Stomach smooth muscle (tissue), 2 donors: ENCODE results near the gene TANGO2.

Experiments
- H3K27ac ChIP-seq: one replicate; pipeline ENCODE4 v1.7.0; 2013; ENCODE audit warnings: mild to moderate bottlenecking, low read length, inconsistent platforms
- H3K27me3 ChIP-seq, 2 donors: one replicate each; pipeline ENCODE4 v1.7.0; 2013; ENCODE audit warnings: low read length in 2 of 2; ENCODE audit not compliant: insufficient read depth in 2 of 2, control insufficient read depth in 1 of 2
- H3K36me3 ChIP-seq, 2 donors: one replicate each; pipeline ENCODE4 v1.7.0; 2013; ENCODE audit warnings: low read length in 2 of 2; ENCODE audit not compliant: control insufficient read depth in 2 of 2, insufficient read depth in 2 of 2
- H3K4me1 ChIP-seq: one replicate; pipeline ENCODE4 v1.7.0; 2013; ENCODE audit warnings: low read length; ENCODE audit not compliant: control insufficient read depth, insufficient read depth
- H3K4me3 ChIP-seq, 2 donors: one replicate each; pipeline ENCODE4 v1.7.0; 2013; ENCODE audit warnings: low read length in 2 of 2
- H3K9ac ChIP-seq, 2 donors: one replicate each; pipeline ENCODE4 v1.7.0; 2013; ENCODE audit warnings: low read length in 2 of 2, mild to moderate bottlenecking in 1 of 2
- H3K9me3 ChIP-seq, 2 donors: one replicate each; pipeline ENCODE4 v1.7.0; 2013; ENCODE audit warnings: low read length in 2 of 2; ENCODE audit not compliant: control insufficient read depth in 2 of 2
- donor health status: healthy.
- donor health status: Pancreatic carcinoma.

Gene TANGO2

DNA sequence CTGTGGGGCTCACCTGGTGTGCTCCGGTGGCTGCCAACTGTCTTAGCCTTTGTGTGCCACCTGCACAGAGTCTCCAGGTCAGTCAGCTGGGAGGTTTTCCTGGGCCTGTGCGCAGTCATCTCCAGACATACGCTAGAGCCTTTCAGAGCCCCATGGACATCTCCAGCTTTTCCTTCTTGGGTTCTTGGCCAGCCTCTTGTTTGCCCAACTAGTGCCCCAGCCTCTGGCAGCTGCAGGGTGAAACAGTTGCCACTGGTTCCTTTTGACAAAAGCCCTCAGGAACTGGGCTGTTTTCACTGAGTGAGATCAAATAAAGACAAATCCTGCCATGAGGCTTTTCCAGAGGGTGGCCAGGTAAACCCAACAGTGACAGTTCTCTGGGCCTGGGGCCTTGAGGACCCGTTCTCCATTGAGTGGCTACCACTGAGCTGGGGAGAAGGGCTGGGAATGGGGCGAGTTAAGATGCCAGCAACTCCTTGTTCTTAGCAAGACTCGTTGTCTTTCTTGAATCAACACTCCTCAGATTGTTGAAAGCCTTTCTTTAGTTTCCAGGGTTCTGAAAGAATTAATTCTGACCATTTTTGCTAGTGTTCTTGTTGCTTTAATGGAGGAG, 78.3 kb downstream of the TANGO2 start:
- H3K9ac ChIP-seq: no peak overlapping the region
- H3K27me3 ChIP-seq: no peaks in the 10 kb centered on the region
- no peak overlapping the region for H3K4me3 ChIP-seq
- no peaks in the 10 kb centered on the region for H3K4me1 ChIP-seq
- H3K27ac ChIP-seq: no peak overlapping the region
- H3K9me3 ChIP-seq: no peaks in the 10 kb centered on the region
- peaks cover 36 to 63% of the 10 kb centered on the region in 2 donors for H3K36me3 ChIP-seq

DNA sequence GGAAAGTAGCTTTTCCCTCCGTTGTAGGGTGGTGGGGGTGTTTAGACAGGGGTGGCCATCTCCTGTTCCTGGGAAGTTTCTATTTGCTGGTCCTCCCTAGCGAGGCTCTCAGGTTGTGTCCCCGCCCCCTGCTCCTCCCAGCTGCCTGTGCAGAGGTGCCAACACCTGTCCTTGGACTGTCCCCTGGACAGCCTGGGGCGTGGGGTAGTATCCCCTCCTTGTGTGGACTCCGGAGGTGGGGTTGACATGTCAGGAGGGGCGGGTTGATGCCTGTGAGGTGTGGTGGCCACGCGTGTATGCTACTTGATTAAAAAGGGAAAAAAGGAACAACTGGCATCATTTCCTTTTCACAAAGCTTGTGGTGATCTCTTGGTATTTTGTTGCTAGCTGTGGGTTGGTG, 80.7 kb downstream of the TANGO2 start:
- H3K4me1 ChIP-seq: no peaks in the 10 kb centered on the region

DNA sequence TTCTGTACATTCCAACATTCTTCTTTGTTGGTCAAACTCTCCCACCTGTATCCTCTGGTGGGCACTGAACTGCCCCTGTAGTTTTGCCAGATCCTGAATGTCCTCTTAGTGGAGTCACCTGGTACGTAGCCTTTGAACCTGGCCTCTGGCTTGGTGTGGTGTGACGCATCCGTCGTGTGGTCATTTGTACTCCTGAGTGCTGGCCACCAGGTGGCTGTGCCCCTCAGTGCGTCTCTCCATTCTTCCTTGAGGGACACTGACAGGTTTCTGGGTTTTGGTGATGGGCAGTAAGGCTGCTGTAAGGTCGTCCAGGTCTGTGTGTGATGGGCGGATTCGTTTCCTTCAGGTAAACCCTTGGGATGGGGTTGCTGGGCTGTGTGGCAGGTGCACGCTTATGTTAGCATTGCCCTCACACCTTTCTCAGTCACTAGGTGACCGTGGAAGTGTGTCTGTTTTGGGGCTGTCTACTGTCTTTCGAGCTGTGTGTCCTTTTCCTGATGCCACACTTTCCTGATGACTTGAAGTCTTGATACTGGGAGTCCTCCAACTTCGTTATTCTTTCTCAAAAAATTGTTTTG, 81.4 kb downstream of the TANGO2 start:
- no peaks in the 10 kb centered on the region for H3K4me1 ChIP-seq
- no peak overlapping the region for H3K4me3 ChIP-seq
- no peaks in the 10 kb centered on the region for H3K9me3 ChIP-seq
- H3K9ac ChIP-seq: no peak overlapping the region
- H3K27ac ChIP-seq: no peak overlapping the region
- H3K27me3 ChIP-seq: no peaks in the 10 kb centered on the region
- H3K36me3 ChIP-seq: peaks cover 44 to 64% of the 10 kb centered on the region in 2 donors

More for the DNA sequence above, 80.7 kb downstream of the TANGO2 start:
- Histone ChIP-seq H3K36me3 (peaks cover 39 to 61% of the 10 kb centered on the region in 2 donors), H3K27ac (no peak overlapping the region), H3K9ac (no peak overlapping the region), H3K9me3 (no peaks in the 10 kb centered on the region), H3K4me3 (no peak overlapping the region), H3K27me3 (no peaks in the 10 kb centered on the region)

DNA sequence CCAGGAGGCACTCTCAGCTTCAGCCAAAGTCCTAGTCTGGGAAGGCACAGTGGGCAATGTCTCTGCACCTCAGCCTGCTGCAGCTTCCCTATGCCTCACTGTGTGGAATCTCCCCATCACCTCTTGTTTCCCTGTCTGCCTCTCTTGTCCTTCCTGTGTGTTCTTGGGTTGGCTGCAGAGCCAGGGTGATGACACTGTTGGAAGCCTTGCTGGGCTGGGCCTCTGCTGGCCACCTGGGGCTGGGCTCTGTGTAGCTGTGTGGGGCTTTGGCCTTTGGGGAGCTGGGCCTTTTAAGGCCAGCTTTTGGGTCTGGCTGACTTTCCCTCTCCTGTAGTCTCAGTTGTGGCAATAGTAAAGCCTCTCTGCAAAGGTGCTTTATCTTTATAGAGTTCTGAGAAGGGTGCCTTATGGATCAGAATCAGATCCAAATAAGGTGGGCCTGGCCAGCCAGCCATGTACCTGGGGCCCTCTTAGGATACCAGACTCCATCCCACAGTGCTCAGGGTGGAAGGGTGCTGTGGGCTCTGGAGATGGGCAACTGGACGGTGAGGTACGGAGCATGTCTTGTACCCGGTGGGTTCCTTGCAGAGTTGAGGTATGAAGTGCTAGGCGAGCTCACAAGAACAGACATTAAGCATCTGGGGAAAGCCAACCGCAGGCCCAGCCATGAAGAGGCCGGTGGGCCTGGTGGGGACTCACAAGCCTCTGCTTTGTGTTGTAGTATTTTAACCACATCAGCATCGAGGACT, 84.7 kb downstream of the TANGO2 start:
- no peaks in the 10 kb centered on the region for H3K4me1 ChIP-seq
- no peak overlapping the region for H3K27ac ChIP-seq
- H3K4me3 ChIP-seq: no peak overlapping the region
- no peaks in the 10 kb centered on the region for H3K27me3 ChIP-seq
- H3K9ac ChIP-seq: no peak overlapping the region
- H3K9me3 ChIP-seq: no peaks in the 10 kb centered on the region
- peaks cover 51 to 73% of the 10 kb centered on the region in 2 donors for H3K36me3 ChIP-seq

DNA sequence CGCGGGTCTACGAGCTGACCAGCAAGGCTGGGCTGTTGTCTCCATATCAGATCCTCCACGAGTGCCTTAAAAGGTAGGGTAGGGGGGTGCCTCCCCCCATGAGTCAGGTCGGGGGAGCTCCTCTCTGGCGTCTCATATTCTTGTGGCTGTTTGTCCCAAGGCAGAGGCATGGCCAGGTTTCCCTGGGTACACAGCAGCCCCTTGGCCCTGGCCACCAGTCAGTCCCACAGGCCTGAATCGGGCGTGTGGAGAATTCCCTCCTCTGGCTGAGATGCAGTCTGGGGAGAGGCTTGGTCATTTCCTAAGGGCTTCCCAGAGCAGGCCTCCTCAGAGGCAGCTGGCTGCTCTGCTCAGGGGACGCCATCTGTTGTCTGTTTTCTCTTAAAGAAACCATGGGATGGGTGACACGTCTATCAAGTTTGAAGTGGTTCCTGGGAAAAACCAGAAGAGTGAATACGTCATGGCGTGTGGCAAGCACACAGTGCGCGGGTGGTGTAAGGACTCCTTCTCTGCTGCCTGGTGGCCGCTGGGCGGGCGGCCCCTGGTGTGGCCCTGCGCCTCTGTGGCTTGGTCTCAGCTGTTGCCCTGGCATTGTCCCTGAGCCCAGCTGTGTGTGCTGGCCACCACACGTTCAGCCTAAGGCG, 85.4 kb downstream of the TANGO2 start:
- Histone ChIP-seq H3K36me3 (peaks cover 51 to 70% of the 10 kb centered on the region in 2 donors), H3K9me3 (no peaks in the 10 kb centered on the region), H3K4me3 (no peak overlapping the region), H3K27ac (no peak overlapping the region), H3K4me1 (no peaks in the 10 kb centered on the region), H3K27me3 (no peaks in the 10 kb centered on the region), H3K9ac (no peak overlapping the region)

DNA sequence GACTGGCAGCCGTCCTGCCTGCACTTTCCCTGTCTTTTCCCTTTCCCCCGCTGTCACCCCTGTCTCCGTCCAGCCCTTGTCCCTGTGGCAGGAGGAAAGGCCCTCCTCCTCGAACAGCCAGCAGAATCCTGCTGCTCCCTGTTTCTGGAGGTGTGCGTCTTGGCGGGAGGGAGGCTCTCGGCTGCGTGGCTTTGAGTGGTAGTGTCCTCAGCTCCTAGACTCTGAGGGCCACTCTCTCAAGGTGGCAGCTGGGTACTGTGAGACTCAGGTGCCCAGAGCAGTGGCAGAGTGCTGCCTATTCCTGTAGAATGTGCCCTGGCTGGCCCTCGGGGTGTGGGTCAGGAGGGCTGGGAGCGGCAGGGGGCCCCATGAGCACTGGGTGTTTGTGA, 85.9 kb downstream of the TANGO2 start:
- H3K36me3 ChIP-seq: peaks cover 51 to 66% of the 10 kb centered on the region in 2 donors
- H3K9ac ChIP-seq: no peak overlapping the region
- H3K9me3 ChIP-seq: no peaks in the 10 kb centered on the region
- peaks cover 2% of the 10 kb centered on the region for H3K4me1 ChIP-seq
- H3K4me3 ChIP-seq: no peak overlapping the region
- H3K27me3 ChIP-seq: no peaks in the 10 kb centered on the region
- H3K27ac ChIP-seq: no peak overlapping the region

DNA sequence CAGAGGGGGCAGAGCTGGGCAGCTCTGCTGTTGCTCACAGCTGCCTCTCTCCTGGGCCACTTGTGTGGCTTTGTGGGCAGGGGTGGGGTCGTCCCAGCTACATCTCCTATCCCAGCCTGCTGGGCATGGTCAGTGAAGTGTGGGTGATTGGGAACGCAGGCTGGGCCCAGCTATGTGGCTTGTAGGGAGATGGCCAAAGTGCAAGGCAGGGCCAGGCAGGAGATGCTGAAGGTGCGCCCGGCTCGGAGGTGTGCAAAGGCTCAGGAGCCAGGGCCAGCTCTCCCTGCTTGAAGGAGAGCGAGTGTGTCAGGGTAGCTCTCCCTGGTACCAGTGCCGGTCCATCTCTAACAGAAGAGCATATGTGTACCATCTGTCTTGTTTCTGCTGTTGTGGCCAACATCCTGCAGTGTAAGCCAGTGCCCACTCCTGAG, 86.6 kb downstream of the TANGO2 start:
- H3K27me3 ChIP-seq: no peaks in the 10 kb centered on the region
- peaks cover 2% of the 10 kb centered on the region for H3K4me1 ChIP-seq
- H3K9ac ChIP-seq: no peak overlapping the region
- H3K36me3 ChIP-seq: peaks cover 52 to 62% of the 10 kb centered on the region in 2 donors
- H3K9me3 ChIP-seq: no peaks in the 10 kb centered on the region
- H3K27ac ChIP-seq: no peak overlapping the region
- no peak overlapping the region for H3K4me3 ChIP-seq

DNA sequence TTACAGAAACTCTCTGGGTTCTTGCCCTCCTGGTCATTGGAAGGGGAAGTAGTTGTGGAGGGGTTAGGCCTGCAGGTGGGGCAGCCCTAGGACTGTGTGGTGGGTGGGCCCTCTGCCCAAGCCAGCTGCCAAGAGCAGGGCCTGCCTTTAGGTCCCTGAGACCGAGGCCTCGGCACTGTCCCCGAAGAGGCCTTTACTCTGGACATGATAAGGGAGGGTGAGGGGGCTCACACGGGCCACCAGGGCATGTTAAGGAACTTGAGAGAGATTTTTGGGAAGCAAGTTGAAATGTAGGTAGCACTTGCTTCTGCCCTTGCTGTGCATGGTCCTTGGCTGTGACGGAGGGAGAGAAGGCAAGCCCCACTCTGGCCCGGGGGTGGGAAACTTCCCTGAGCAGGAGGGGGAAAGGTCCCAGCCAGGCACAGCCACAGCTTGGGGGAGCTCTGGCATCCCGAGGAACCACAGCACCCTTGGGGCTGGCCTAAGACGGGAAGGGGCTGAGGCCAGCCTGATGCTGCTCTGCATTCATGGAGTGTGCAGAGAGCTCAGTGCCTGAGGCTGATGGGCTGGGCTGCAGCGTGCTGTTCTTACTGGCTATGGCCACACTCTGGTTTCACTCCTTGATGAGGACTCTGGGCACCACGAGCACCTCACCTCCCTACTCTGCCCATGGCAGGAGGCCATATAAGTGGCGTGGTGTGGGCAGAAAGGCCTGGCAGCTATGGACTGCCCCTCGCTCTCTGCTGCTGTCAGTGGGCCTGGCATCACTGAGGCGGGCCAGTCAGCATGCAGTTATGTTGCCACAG, 87.2 kb downstream of the TANGO2 start:
- H3K9ac ChIP-seq: no peak overlapping the region
- H3K27ac ChIP-seq: no peak overlapping the region
- no peaks in the 10 kb centered on the region for H3K9me3 ChIP-seq
- peaks cover 57 to 65% of the 10 kb centered on the region in 2 donors for H3K36me3 ChIP-seq
- no peak overlapping the region for H3K4me3 ChIP-seq
- no peaks in the 10 kb centered on the region for H3K27me3 ChIP-seq
- H3K4me1 ChIP-seq: peaks cover 2% of the 10 kb centered on the region

DNA sequence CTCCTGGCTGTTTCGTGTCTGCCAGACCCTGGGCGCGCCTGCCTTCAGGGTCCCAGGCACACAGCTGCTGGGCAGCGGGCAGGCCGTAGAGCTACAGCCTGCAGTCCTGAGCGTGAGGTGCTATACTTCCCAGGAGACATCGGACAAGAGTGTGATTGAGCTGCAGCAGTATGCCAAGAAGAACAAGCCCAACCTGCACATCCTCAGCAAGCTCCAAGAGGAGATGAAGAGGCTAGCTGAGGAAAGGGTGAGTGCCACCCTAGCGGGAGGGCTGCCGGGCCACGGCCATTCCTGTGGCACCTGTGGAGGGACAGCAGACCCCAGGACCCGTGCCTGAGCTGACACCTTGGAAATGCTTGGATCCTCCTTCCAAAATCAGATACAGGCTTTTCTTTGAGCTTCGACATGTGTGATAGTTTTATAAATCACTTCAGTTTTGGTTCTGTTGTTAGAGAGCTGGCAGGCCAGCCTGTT, 87.9 kb downstream of the TANGO2 start:
- H3K9me3 ChIP-seq: no peaks in the 10 kb centered on the region
- no peak overlapping the region for H3K27ac ChIP-seq
- no peak overlapping the region for H3K4me3 ChIP-seq
- H3K27me3 ChIP-seq: no peaks in the 10 kb centered on the region
- no peak overlapping the region for H3K9ac ChIP-seq
- H3K4me1 ChIP-seq: peaks cover 2% of the 10 kb centered on the region
- peaks cover 58 to 64% of the 10 kb centered on the region in 2 donors for H3K36me3 ChIP-seq
